ENCODE data around the gene CETP.
A peak's percentile ranks its signal among the peaks of the same experiment; 100 is the strongest.

Gene CETP

DNA sequence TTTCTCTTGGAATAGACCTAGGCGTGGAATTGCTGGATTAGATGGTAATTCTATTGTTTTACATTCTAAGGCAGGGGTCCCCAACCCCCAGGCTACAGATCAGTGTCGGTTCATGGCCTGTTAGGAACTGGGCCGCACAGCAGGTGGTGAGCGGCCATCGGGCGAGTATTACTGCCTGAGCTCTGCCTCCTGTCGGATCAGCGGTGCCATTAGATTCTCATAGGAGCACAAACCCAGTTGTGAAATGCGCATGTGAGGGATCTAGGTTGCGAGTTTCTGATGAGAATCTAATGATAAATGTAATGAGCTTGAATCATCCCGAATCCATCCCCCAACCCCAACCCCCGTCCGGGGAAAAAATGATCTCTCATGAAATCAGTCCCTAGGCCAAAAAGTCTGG, 50.6 kb downstream of the CETP start:
- no peak overlapping the region for H3K27ac ChIP-seq
- no peak for DNase-seq (ENCODE audit: low read depth, low spot score)

DNA sequence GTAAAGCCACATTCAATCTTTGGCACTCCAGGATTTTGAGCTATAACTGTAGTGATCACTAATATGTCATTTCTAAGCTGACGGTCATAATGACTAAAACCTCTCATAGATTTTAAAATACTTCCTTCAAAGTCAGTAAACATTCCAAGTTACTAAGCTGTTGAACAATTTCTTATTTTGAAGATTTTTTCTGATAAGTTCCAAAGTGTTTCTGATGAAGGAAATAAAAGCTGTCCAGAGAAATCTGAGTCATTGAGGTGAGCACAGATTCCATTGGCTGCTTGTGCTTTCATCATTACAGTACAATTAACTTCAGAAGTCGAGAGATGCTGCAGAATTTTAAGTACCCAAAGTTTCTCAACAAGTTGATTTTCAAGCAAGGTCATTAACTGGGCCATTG, 51.5 kb downstream of the CETP start:
- DNase-seq (ENCODE audit: low read depth, low spot score), result no peak
- H3K27ac ChIP-seq, result peak overlapping the region; percentile 41

DNA sequence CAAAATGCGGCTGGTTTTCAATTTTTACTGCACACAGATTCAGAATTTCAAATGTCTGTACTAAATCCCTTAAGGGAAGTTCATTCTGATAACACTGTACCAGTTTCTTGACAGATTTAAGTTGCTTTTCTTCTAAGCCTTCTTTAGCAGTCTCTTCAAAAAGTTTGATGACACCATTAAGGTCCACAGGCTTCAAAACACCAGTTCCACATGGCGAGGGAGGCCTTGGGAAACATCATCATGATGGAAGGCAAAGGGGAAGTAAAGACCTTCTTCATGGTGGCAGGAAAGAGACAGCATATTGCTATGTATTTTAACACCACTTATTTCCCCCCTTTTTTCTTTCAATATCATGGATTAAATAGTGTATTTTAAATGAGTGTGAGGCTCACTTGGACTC, 52.2 kb downstream of the CETP start:
- peak overlapping the region; percentile 41 for H3K27ac ChIP-seq
- no peak for DNase-seq (ENCODE audit: low read depth, low spot score)

DNA sequence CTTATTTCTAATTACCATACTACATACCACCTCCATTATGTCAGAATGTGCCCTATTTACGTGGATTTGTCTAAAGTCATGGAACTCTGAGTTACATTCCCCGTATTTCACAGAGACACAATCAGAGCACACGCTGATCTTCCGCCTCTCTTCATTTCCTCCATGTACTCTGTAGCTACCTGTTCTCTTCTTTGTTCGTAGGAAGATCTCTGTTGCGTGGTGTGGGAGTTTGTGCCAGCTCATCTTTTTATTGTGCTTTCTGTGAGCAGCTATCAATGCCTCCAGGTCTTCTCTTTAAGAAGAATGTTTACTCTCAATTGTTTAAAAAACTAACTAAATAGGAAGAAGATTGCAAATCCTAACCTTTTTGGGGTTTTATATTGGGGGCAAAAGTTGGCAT, 54.6 kb downstream of the CETP start:
- H3K27ac ChIP-seq, result no peak overlapping the region

DNA sequence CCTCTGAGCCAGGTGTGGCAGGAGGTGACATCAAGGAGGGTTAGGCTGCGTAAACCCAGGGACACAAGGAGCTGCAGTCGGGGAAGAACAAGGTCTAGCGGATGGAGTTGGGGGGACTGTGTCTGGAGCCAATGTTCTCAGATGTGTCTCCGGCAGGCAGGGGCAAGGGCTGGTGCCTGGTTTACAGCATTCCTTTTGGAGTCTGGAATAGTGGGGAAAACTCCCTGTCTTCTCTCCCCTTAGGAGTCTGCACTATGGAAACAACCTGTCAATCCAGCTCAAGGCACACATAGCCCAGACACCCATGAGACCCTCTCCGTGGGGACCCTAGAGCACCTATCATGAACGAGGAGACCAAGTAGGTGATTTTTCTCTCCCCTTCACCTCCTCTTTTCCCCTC, 55.1 kb downstream of the CETP start:
- no peak for DNase-seq (ENCODE audit: low read depth, low spot score)
- H3K27ac ChIP-seq, result no peak overlapping the region

More for the DNA sequence above, 54.6 kb downstream of the CETP start:
- no peak for DNase-seq (ENCODE audit: low read depth, low spot score)

DNA sequence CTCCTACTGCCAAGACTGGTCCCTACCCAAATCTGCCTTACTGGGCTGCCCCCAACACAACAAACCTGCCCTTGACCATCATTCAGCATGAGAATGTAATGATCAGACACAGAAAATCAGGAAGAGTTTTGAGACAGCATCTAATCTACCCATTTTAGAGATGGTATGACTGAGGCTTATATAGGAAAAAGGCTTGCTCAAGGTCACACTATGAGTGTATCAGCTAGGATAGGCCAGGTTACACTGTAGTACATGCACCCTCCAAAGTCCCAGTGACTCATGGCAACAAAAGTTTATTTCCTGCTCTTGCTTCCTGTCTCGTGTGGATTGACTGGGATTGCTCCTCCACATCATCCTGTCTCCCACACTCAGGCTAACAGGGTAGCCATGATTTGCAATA, 55.5 kb downstream of the CETP start:
- no peak overlapping the region for H3K27ac ChIP-seq
- DNase-seq (ENCODE audit: low read depth, low spot score), result no peak

DNA sequence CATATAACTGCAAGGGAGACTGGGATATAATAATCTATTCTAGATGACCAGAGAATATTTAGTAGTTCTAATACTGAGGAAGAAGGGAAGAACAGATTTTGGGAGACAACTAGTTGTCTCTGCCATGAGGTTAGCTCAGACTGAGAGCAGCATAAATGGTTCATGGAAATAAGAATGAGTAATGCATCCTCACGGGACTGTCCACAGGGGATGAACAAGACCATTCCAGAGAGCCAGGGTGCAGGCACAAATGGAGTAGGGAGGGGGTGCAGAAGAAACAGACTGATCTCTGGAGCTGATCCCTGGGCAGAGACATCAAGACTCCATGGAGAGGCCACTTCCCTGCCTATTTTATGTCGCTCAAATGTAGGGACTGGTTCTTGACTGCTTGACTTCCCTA, 58.0 kb downstream of the CETP start:
- no peak overlapping the region for H3K27ac ChIP-seq
- DNase-seq (ENCODE audit: low read depth, low spot score), result no peak

DNA sequence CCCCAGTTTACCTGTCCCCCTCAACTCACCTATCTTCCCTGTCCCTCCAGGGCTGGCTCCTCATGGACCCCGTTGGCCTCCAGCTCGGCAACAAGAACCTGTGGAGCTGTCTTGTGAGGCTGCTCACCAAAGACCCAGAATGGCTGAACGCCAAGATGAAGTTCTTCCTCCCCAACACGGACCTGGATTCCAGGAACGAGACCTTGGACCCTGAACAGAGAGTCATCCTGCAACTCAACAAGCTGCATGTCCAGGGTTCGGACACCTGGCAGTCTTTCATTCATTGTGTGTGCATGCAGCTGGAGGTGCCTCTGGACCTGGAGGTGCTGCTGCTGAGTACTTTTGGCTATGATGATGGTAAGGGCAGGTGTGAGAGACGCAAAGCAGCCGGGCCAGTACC, 58.9 kb downstream of the CETP start:
- no peak for DNase-seq (ENCODE audit: low read depth, low spot score)
- no peak overlapping the region for H3K27ac ChIP-seq

DNA sequence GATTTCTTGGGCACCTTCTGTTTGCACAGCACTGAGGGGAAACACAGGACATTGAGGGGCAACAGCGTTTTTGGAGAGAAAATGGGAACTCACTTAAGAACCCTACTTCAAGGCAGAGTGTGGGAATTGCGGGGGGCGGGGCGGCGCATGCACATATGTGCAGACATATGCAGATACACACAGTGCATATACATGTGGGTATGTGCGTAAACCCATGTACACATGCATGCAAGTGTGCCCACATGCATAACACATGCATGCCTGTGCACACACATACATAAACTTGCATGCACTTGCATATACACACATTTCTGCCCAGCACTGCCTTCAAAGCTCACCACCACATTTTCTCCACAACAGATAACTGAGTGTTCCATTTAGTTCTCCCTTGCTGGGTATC, 60.0 kb downstream of the CETP start:
- no peak for DNase-seq (ENCODE audit: low read depth, low spot score)
- H3K27ac ChIP-seq, result no peak overlapping the region

DNA sequence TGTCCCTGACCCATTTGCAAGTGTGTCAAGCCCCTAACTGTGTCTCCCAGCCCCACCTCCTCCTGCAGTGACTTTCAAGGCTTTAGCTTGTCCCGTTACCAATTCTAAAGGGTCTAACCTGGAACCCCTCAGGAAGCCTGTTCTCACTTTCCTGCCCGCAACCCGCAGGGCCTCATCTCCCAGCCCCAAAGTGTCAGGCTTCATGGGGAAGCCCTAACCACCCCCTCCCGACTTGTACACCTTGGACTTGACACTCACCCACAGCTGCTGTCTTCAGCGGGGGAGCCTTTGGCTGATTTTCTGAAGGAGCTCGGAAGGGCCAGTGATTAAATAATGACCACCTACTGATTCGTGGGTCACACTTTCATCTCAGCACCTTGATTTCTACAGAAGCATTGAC, 60.7 kb downstream of the CETP start:
- DNase-seq (ENCODE audit: low read depth, low spot score), result no peak
- no peak overlapping the region for H3K27ac ChIP-seq

DNA sequence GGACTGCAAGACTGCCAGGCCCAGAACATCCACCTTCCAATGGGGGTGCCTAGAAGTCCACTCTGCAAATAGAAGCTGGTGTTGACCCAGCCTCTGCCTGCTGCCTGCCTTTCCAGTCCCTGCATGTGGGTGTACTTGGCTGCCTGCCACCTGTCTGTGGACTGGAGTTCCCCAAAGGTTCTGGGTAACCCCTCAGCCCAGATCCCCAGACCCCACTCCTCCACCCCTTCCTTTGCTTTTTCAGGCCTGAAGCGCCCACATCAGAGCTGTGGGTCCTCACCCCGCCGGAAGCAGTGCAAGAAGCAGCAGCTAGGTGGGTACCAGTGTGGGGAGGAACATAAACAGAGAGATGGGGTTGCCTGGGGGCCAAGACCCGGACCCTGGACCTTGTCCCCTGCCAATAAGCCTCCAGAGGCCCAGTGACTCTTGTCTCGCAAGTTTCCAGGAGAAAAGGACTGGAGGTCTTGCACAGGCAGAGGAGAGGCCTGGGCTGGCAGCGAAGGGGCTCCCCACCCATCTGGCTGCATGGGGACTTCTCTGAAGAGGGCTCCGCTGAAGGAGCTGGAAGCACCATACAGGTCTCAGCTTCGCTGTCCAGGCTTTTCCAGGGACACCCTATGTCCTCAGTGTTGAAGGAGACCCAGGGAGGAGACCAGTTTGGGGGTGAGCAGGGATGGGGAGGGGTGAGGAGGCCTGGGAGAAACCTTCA, 61.9 kb downstream of the CETP start:
- no peak overlapping the region for H3K27ac ChIP-seq
- no peak for DNase-seq (ENCODE audit: low read depth, low spot score)

DNA sequence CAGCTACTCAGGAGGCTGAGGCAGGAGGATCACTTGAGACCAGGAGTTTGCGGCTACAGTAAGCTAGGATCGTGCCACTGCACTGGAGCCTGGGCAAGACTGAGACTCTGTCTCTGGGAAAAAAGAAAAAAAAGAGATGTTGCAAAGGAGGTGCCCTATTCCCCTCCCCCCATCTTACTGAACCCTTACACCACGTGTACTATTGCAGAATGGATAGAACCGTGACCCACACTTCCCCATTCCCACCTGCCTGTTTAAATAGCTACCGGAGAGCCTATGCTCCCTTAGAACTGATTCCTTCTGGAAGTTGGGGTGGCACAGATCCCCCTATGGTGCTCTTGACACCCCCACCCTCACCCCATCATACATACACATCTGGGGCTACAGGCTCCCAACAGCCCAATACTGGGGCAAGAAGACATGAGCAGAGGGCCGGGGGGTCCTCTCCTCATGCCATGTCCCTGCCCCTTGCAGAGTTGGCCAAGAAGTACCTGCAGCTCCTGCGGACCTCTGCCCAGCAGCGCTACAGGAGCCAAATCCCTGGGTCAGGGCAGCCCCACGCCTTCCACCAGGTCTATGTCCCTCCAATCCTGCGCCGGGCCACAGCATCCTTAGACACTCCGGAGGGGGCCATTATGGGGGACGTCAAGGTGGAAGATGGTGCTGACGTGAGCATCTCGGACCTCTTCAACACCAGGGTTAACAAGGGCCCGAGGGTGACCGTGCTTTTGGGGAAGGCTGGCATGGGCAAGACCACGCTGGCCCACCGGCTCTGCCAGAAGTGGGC, 63.3 kb downstream of the CETP start:
- H3K27ac ChIP-seq, result no peak overlapping the region

DNA sequence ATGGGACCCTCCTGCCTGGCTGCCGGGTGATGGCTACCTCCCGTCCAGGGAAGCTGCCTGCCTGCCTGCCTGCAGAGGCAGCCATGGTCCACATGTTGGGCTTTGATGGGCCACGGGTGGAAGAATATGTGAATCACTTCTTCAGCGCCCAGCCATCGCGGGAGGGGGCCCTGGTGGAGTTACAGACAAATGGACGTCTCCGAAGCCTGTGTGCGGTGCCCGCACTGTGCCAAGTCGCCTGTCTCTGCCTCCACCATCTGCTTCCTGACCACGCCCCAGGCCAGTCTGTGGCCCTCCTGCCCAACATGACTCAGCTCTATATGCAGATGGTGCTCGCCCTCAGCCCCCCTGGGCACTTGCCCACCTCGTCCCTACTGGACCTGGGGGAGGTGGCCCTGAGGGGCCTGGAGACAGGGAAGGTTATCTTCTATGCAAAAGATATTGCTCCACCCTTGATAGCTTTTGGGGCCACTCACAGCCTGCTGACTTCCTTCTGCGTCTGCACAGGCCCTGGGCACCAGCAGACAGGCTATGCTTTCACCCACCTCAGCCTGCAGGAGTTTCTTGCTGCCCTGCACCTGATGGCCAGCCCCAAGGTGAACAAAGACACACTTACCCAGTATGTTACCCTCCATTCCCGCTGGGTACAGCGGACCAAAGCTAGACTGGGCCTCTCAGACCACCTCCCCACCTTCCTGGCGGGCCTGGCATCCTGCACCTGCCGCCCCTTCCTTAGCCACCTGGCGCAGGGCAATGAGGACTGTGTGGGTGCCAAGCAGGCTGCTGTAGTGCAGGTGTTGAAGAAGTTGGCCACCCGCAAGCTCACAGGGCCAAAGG, 64.4 kb downstream of the CETP start:
- DNase-seq (ENCODE audit: low read depth, low spot score), result no peak
- no peak overlapping the region for H3K27ac ChIP-seq

More for the DNA sequence above, 63.3 kb downstream of the CETP start:
- no peak for DNase-seq (ENCODE audit: low read depth, low spot score)

DNA sequence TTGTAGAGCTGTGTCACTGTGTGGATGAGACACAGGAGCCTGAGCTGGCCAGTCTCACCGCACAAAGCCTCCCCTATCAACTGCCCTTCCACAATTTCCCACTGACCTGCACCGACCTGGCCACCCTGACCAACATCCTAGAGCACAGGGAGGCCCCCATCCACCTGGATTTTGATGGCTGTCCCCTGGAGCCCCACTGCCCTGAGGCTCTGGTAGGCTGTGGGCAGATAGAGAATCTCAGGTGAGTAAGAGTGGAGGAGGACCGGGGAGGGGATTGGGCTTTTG, 65.0 kb downstream of the CETP start:
- H3K27ac ChIP-seq, result no peak overlapping the region

DNA sequence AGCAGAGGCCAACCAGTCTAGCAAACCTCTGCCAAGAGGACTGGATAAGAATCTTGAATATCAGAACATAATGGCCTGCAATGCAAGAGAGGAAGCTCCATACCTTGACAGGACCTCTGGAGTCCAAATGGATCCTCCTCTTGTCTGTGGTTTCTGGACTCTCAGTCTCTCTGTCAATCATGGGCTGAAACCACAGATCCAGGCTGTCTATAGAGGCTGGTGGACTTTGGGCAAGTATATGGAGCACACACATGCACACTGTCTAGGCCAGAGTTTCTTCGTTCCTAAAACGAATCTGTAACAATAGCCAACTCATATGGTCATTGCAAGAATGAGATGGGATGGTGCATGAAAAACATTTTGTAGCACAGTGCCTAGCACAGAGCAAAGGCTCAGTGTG, 65.3 kb downstream of the CETP start:
- no peak for DNase-seq (ENCODE audit: low read depth, low spot score)
- no peak overlapping the region for H3K27ac ChIP-seq

More for the DNA sequence above, 65.0 kb downstream of the CETP start:
- no peak for DNase-seq (ENCODE audit: low read depth, low spot score)

DNA sequence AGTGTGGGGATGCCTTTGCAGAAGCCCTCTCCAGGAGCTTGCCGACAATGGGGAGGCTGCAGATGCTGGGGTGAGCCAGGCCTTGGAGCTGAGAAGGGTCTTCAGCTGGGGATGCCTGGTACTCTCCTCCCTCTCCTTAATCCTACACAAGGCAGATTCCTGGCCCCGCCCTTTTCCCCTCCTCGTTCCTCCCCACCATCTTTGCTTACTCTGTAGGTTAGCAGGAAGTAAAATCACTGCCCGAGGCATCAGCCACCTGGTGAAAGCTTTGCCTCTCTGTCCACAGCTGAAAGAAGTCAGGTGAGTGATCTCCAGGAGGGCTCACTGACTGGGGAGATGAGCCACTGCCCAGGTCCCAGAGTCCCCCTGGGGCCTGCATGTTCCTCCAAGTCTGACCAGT, 66.3 kb downstream of the CETP start:
- no peak for DNase-seq (ENCODE audit: low read depth, low spot score)
- no peak overlapping the region for H3K27ac ChIP-seq

DNA sequence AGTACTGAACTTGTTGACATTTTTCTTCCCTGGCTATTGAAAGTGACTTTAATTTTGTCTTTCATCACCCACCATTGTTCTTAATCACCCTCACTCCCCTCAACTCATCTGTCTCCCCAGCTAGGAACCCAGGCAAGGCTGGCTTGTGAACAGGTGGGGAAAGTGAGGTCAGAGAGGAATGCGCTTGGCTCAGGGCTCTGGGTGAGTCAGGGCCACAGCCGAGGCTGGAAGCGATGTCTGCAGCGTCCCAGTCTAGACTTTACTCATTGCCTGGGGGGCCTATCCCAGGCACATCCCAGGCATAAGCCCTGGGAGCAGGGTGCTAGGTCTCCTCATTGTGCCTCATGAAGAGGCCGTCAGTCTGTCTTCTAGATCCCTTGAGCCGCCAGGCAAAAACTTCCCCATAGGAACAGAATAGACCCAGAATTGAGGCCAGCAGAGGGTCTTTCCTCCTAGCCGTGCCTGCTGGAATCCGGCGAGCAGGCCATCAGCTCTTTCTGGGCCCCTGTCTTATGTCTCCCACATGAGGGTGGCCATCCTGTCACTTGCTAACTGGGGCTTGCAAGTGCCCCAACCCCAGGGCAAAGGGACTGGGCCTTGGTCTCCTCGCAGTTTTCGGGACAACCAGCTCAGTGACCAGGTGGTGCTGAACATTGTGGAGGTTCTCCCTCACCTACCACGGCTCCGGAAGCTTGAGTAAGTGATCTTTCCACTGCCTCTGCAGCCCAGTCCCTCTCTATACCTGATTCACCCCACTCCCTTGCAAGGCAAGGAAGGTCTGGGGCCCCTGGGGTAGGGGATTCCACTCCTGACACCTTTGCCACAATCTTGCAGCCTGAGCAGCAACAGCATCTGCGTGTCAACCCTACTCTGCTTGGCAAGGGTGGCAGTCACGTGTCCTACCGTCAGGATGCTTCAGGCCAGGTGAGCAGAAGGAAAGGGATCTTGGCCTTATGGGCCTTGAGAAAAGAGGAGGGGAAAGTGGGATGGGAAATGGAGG, 67.7 kb downstream of the CETP start:
- H3K27ac ChIP-seq, result no peak overlapping the region
- peak; percentile 34 for DNase-seq (ENCODE audit: low read depth, low spot score)

DNA sequence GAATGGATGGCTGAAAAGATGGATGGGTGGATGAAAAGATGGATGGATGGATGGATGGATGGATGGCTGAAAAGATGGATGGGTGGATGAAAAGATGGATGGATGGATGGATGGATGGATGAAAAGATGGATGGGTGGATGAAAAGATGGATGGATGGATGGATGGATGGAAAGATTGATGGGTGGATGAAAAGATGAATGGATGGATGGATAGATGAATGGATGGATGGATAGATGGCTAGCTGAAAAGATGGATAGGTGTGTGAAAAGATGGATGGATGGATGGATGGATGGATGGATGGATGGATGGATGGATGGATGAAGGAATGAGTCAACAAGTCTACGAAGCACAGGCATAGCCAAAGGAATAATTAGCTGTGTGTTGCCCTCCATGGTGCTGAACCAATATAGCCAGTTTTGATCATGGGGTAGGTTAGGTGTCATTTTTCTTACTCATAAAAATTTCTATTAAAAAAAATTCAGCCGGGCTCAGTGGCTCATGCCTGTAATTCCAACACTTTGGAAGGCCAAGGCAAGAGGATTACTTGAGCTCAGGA, 68.7 kb downstream of the CETP start:
- DNase-seq (ENCODE audit: low read depth, low spot score), result no peak
- H3K27ac ChIP-seq, result no peak overlapping the region

DNA sequence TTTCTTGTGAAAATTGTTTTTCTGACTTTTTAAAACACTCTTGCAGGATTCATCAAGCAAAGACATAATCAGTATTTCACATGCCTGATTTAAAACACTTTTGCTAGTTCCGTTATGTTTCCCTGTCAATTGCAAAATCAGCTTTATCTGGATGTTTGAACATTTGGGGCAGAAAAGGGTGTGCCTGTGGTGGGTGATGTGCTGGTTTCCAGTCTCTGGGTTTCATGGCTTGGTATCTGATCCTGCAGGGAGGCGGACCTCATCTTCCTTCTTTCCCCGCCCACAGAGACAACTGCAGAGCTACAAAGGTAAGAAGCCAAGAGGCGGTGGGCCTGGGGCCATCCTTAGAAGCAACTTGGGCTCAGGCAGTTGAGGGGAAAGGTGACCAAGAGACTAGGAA, 69.4 kb downstream of the CETP start:
- no peak for DNase-seq (ENCODE audit: low read depth, low spot score)
- H3K27ac ChIP-seq, result no peak overlapping the region

DNA sequence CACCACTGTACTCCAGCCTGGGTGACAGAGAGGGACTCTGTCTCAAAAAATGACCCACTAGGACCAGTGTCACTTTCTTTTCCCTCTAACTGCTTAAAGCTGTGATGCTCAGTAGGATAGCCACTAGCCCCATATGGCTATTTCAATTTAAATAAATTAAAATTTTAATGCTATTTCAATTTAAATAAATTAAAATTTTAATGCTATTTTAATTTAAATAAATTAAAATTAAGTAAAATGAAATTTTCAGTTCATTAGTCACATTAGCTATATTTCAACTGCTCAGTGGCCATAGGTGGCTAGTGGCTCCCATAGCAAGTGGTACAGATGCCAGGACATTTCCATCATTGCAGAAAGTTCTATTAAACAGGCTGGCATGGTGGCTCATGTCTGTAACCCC, 70.6 kb downstream of the CETP start:
- H3K27ac ChIP-seq, result no peak overlapping the region

More for the DNA sequence above, 70.6 kb downstream of the CETP start:
- no peak for DNase-seq (ENCODE audit: low read depth, low spot score)

Measured in epithelial cell of prostate (primary cell).